Tibial nerve (tissue), 4 donors: ENCODE results near the gene EXOC3.

Experiments used
- EP300 ChIP-seq, 2 donors: sonication (generic); formaldehyde crosslinking; IDR thresholded peaks; one replicate each; pipeline ENCODE4 v1.6.1; 2017; ENCODE audit warnings: antibody characterized with exemption in 2 of 2, mild to moderate bottlenecking in 1 of 2
- POLR2A ChIP-seq, 2 donors: fragments of 450-650 bp; IDR thresholded peaks; one replicate each; pipeline ENCODE4 v1.6.1; 2017; ENCODE audit warnings: antibody characterized with exemption in 2 of 2, mild to moderate bottlenecking in 2 of 2, moderate library complexity in 2 of 2
- TF ChIP-seq, protein P1 (sequence below), 5 experiments: fragments of 200-600 bp in 3 of 5; fragments of 450-650 bp in 2 of 5; sonication (generic) in 3 of 5; IDR thresholded peaks; one replicate each; pipeline ENCODE4 v1.5.1; 2016 to 2019; ENCODE audit warnings: antibody characterized with exemption in 5 of 5, mild to moderate bottlenecking in 3 of 5, moderate library complexity in 2 of 5

- TF ChIP-seq EP300 (IDR thresholded peaks at IDR 0.05) (no peak), POLR2A (IDR thresholded peaks at IDR 0.05) (no peak)
- TF ChIP-seq, protein P1, sequence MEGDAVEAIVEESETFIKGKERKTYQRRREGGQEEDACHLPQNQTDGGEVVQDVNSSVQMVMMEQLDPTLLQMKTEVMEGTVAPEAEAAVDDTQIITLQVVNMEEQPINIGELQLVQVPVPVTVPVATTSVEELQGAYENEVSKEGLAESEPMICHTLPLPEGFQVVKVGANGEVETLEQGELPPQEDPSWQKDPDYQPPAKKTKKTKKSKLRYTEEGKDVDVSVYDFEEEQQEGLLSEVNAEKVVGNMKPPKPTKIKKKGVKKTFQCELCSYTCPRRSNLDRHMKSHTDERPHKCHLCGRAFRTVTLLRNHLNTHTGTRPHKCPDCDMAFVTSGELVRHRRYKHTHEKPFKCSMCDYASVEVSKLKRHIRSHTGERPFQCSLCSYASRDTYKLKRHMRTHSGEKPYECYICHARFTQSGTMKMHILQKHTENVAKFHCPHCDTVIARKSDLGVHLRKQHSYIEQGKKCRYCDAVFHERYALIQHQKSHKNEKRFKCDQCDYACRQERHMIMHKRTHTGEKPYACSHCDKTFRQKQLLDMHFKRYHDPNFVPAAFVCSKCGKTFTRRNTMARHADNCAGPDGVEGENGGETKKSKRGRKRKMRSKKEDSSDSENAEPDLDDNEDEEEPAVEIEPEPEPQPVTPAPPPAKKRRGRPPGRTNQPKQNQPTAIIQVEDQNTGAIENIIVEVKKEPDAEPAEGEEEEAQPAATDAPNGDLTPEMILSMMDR (IDR thresholded peaks at IDR 0.05), result no peak
Observed at GRCh38 chr5:455806-456205, 12.8 kb downstream of the EXOC3 start.
